Liver (tissue), 9 donors: ENCODE data around the gene GPR15LG. TPM values are rescaled to one million over a fixed set of nuclear protein-coding genes. Genes with fewer than 3 reads are reported as not detected.

ENCODE experiments used
- DNase-seq: peaks from one replicate; pipeline ENCODE4 v3.0.0-alpha.2; 2017; ENCODE audit warnings: low spot score
- H3K27ac ChIP-seq, 2 donors: one replicate each; pipeline ENCODE4 v1.7.0; 2013; ENCODE audit warnings: inconsistent platforms in 2 of 2, low read length in 2 of 2, control low read depth in 1 of 2, low read depth in 1 of 2, mild to moderate bottlenecking in 1 of 2
- H3K27me3 ChIP-seq, 4 donors: one replicate each; pipeline versions ENCODE4 v1.6.1 to v1.7.0; 2013; ENCODE audit warnings: low read length in 3 of 4, inconsistent platforms in 1 of 4, mild to moderate bottlenecking in 1 of 4, moderate library complexity in 1 of 4; ENCODE audit not compliant: control insufficient read depth in 4 of 4, insufficient read depth in 4 of 4
- H3K36me3 ChIP-seq, 4 donors: one replicate each; pipeline versions ENCODE4 v1.6.1 to v1.7.0; 2013; ENCODE audit warnings: low read length in 3 of 4, mild to moderate bottlenecking in 3 of 4, low read depth in 1 of 4, moderate library complexity in 1 of 4; ENCODE audit not compliant: control insufficient read depth in 4 of 4, insufficient read depth in 3 of 4
- H3K4me1 ChIP-seq, 4 donors: one replicate each; pipeline versions ENCODE4 v1.6.1 to v1.7.0; 2013; ENCODE audit warnings: low read length in 3 of 4, mild to moderate bottlenecking in 3 of 4, moderate library complexity in 1 of 4; ENCODE audit not compliant: control insufficient read depth in 4 of 4, insufficient read depth in 4 of 4
- H3K4me3 ChIP-seq, 3 donors: one replicate each; pipeline versions ENCODE4 v1.6.1 to v1.7.0; 2013; ENCODE audit warnings: low read length in 3 of 3, control low read depth in 1 of 3, low read depth in 1 of 3, mild to moderate bottlenecking in 1 of 3
- H3K9ac ChIP-seq, 2 donors: one replicate each; pipeline ENCODE4 v1.7.0; 2013; ENCODE audit warnings: low read length in 2 of 2, mild to moderate bottlenecking in 2 of 2, moderate library complexity in 2 of 2, control low read depth in 1 of 2, low read depth in 1 of 2
- H3K9me3 ChIP-seq, 4 donors: one replicate each; pipeline versions ENCODE4 v1.6.1 to v1.7.0; 2013; ENCODE audit warnings: low read length in 3 of 4; ENCODE audit not compliant: control insufficient read depth in 4 of 4
- EGR1 ChIP-seq, 2 donors: IDR thresholded peaks; 2 replicates each; pipeline ENCODE4 v1.6.1; 2016 to 2018; ENCODE audit warnings: antibody characterized with exemption in 2 of 2, low read depth in 2 of 2
- FOXA1 ChIP-seq: IDR thresholded peaks from 2 replicates; pipeline ENCODE4 v1.6.1; 2016; ENCODE audit warnings: antibody characterized with exemption
- FOXA2 ChIP-seq: IDR thresholded peaks from 2 replicates; pipeline ENCODE4 v1.6.1; 2016; ENCODE audit warnings: antibody characterized with exemption
- GABPA ChIP-seq, 2 donors: IDR thresholded peaks in 1 of 2; conservative IDR thresholded peaks in 1 of 2; 2 replicates each; pipeline ENCODE4 v1.6.1; 2016; ENCODE audit warnings: antibody characterized with exemption in 2 of 2, mild to moderate bottlenecking in 1 of 2, moderate library complexity in 1 of 2
- HNF4A ChIP-seq, 2 donors: conservative IDR thresholded peaks; 2 replicates each; pipeline ENCODE4 v1.6.1; 2016; ENCODE audit warnings: antibody characterized with exemption in 2 of 2, mild to moderate bottlenecking in 2 of 2
- HNF4G ChIP-seq: IDR thresholded peaks from 2 replicates; pipeline ENCODE4 v1.6.1; 2016; ENCODE audit warnings: antibody characterized with exemption
- JUND ChIP-seq, 2 donors: IDR thresholded peaks; 2 replicates each; pipeline ENCODE4 v1.6.1; 2016; ENCODE audit warnings: antibody characterized with exemption in 2 of 2
- NR2F2 ChIP-seq: IDR thresholded peaks from 2 replicates; pipeline ENCODE4 v1.6.1; 2016; ENCODE audit warnings: antibody characterized with exemption
- RXRA ChIP-seq, 2 donors: IDR thresholded peaks; 2 replicates each; pipeline ENCODE4 v1.6.1; 2017 to 2018; ENCODE audit warnings: antibody characterized with exemption in 2 of 2, mild to moderate bottlenecking in 1 of 2
- SP1 ChIP-seq: IDR thresholded peaks from 2 replicates; pipeline ENCODE4 v1.6.1; 2018; ENCODE audit warnings: antibody characterized with exemption, mild to moderate bottlenecking
- TAF1 ChIP-seq: conservative IDR thresholded peaks from 2 replicates; pipeline ENCODE4 v1.6.1; 2016; ENCODE audit warnings: antibody characterized with exemption, mild to moderate bottlenecking
- WGBS: extraction: QIAGEN DNeasy Blood & Tissue Kit; methylation state at CpG from one replicate; pipeline ENCODE4 v1.1.7; 2013; 5-methylcytosine and 5-hydroxymethylcytosine counted together
- polyA plus RNA-seq, 2 donors: library from polyadenylated mRNA; stranded (reverse) in 1 of 2; unstranded in 1 of 2; fragments of 200-250 nt in 1 of 2; fragments of >200 nt in 1 of 2; fragmentation: Nextera tagmentation in 1 of 2; extraction: Ambion mirVana in 1 of 2; gene quantifications; one replicate each; pipeline versions ENCODE4 v1.2.1 to v1.2.3, GENCODE V29; 2013 to 2015
- total RNA-seq, 2 donors: library from RNA; depleted of rRNA; stranded (reverse); fragments of >200 nt; gene quantifications; one replicate each; pipeline ENCODE4 v1.2.3, GENCODE V29; 2014
- TF ChIP-seq, protein P1 (sequence below): IDR thresholded peaks from 2 replicates; pipeline ENCODE4 v1.6.1; 2016; ENCODE audit warnings: antibody characterized with exemption, mild to moderate bottlenecking
- TF ChIP-seq, protein P2 (sequence below): IDR thresholded peaks from 2 replicates; pipeline ENCODE4 v1.6.1; 2016; ENCODE audit warnings: antibody characterized with exemption
- TF ChIP-seq, protein P3 (sequence below): IDR thresholded peaks from 2 replicates; pipeline ENCODE4 v1.6.1; 2016; ENCODE audit warnings: antibody characterized with exemption
- donor health status: healthy.
- donor health status: healthy.
- donor health status: healthy.
- donor health status: healthy.
- donor health status: healthy.

GPR15LG gene
- total and polyA plus RNA-seq, 4 donors: not detected

DNA sequence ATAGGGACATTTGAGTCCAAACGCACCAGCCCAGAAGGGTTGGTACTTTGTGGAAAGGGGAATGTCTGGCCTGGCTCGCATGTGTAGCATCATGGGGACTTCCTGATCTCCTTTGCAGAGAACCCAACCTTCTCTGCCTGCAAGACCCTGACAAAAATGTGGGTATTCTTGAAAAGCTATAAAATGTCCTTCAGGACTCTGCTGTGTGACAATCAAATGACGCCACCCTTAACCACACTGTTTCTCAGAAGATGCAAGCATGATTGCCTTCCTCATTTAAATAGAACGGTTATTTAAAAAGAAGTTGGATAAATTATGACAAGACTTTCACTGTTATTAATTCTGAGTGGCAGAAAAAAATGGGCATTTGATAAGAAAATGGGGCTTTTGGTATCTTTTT is 15.1 kb upstream of the GPR15LG start (continued):
- TF ChIP-seq, protein P1, sequence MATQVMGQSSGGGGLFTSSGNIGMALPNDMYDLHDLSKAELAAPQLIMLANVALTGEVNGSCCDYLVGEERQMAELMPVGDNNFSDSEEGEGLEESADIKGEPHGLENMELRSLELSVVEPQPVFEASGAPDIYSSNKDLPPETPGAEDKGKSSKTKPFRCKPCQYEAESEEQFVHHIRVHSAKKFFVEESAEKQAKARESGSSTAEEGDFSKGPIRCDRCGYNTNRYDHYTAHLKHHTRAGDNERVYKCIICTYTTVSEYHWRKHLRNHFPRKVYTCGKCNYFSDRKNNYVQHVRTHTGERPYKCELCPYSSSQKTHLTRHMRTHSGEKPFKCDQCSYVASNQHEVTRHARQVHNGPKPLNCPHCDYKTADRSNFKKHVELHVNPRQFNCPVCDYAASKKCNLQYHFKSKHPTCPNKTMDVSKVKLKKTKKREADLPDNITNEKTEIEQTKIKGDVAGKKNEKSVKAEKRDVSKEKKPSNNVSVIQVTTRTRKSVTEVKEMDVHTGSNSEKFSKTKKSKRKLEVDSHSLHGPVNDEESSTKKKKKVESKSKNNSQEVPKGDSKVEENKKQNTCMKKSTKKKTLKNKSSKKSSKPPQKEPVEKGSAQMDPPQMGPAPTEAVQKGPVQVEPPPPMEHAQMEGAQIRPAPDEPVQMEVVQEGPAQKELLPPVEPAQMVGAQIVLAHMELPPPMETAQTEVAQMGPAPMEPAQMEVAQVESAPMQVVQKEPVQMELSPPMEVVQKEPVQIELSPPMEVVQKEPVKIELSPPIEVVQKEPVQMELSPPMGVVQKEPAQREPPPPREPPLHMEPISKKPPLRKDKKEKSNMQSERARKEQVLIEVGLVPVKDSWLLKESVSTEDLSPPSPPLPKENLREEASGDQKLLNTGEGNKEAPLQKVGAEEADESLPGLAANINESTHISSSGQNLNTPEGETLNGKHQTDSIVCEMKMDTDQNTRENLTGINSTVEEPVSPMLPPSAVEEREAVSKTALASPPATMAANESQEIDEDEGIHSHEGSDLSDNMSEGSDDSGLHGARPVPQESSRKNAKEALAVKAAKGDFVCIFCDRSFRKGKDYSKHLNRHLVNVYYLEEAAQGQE: no peak
- TF ChIP-seq JUND (IDR thresholded peaks at IDR 0.05): no peak
- TF ChIP-seq, protein P2, sequence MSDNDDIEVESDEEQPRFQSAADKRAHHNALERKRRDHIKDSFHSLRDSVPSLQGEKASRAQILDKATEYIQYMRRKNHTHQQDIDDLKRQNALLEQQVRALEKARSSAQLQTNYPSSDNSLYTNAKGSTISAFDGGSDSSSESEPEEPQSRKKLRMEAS: no peak

DNA sequence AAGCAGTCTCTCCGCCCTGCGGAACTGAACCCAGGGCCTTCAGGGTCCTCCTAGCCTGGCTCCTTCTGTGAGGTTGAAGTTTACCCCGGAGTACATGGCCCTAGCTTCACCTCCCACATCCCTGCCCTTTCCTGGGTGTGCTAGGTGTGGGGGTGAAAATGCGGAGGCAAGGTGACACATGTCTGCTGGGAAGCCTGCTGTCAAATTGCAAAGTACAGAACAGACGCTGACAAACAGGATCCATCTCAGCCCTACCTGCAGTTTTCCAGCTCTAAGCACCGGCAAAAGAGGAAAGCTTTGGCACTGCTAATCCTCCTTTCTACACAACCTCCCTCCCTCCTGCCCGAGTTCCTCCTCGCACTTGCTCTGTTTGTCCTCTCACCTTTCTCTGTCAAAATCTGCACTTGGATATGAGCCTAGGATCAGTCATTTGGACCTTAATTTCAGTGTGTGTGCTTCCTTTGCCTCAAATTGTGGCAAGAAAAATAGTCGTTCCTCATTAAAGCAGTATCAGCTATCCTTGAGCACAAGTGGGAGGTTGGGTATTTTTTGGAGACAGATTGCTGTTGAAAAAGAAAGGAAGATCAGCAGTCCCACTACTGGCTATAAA is 14.4 kb upstream of the GPR15LG start:
- peaks cover 0 to 7% (median 3%) of the 10 kb centered on the region in 4 donors for H3K36me3 ChIP-seq
- H3K4me1 ChIP-seq: peaks cover 0 to 2% (median 0%) of the 10 kb centered on the region in 4 donors
- no peak overlapping the region for H3K4me3 ChIP-seq
- no peak for TF ChIP-seq EGR1 (IDR thresholded peaks at IDR 0.05; ENCODE audit: low read depth in 2 of 2)
- no peak for TF ChIP-seq HNF4A (conservative IDR thresholded peaks at IDR 0.05)
- TF ChIP-seq RXRA (IDR thresholded peaks at IDR 0.05): no peak
- no peak for TF ChIP-seq GABPA (IDR thresholded peaks at IDR 0.05 in 1 of 2, conservative IDR thresholded peaks at IDR 0.05 in 1 of 2)
- TF ChIP-seq FOXA2: no peak
- TF ChIP-seq TAF1: no peak
- no peak for TF ChIP-seq HNF4G
- TF ChIP-seq SP1: no peak
- TF ChIP-seq, protein P2: no peak
- no peak for TF ChIP-seq NR2F2
- TF ChIP-seq, protein P3, sequence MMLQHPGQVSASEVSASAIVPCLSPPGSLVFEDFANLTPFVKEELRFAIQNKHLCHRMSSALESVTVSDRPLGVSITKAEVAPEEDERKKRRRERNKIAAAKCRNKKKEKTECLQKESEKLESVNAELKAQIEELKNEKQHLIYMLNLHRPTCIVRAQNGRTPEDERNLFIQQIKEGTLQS: no peak
- no peak for TF ChIP-seq JUND (IDR thresholded peaks at IDR 0.05)
- H3K27me3 ChIP-seq: peaks cover 0 to 4% (median 1%) of the 10 kb centered on the region in 4 donors
- H3K9me3 ChIP-seq: no peaks in the 10 kb centered on the region
- no peak for DNase-seq
- no peak overlapping the region for H3K27ac ChIP-seq
- H3K9ac ChIP-seq: no peak overlapping the region
- 35% methylated on average over 9 of the region's 9 CpGs for WGBS

DNA sequence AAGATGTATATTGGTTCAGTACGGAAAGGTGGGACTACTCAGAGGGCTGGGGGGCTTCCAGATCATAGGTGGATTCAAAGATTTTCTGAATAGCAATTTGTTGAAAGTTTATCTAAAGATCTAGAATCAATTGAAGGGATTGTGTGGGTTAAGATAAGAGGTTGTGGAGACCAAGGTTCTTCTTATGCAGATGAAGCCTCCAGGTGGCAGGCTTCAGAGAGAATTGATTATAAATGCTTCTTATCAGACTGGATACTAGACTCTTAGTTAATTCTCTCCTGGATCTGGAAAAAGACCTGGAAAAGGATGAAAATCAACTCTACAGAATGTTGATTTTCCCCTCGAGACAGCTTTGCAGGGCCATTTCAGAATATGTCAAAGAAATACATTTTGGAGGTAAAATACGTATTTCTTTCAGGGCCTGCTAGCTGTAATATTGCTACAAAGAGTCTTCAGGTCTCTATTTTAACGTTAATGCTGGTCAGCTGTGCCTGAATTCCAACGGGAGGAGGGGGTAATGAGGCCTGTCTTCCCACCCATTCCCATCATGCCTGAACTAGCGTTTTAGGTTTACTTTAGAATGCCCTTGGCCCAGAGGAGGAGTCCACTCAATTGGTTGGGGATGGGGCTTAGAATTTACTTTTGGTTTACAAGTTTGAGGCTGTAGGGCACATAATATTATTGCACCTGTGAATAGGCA is 12.8 kb upstream of the GPR15LG start:
- no peak for DNase-seq
- Histone ChIP-seq H3K9me3 (no peaks in the 10 kb centered on the region), H3K4me1 (peaks cover 0 to 2% (median 0%) of the 10 kb centered on the region in 4 donors), H3K9ac (no peak overlapping the region), H3K27me3 (peaks cover 0 to 4% (median 1%) of the 10 kb centered on the region in 4 donors), H3K27ac (no peak overlapping the region), H3K36me3 (no peaks in the 10 kb centered on the region), H3K4me3 (no peak overlapping the region)
- TF ChIP-seq FOXA1 (no peak), HNF4A (conservative IDR thresholded peaks at IDR 0.05) (no peak), NR2F2 (no peak), JUND (IDR thresholded peaks at IDR 0.05) (no peak), HNF4G (no peak)
- TF ChIP-seq, protein P2: no peak
- WGBS: 51% methylated on average over 6 of the region's 6 CpGs
